Stimulated activated CD4-positive, alpha-beta T cell treated with anti-CD3 and anti-CD28 coated beads, TNF-alpha, amount 100 ng/mL, for 48 hours (primary cell): ENCODE data around the gene FAM78B.

Experiments
- DNase-seq, 3 donors: peaks; one replicate each; pipeline ENCODE4 v3.0.0-alpha.2; 2020; ENCODE audit warnings: low read depth in 3 of 3

Gene FAM78B

DNA sequence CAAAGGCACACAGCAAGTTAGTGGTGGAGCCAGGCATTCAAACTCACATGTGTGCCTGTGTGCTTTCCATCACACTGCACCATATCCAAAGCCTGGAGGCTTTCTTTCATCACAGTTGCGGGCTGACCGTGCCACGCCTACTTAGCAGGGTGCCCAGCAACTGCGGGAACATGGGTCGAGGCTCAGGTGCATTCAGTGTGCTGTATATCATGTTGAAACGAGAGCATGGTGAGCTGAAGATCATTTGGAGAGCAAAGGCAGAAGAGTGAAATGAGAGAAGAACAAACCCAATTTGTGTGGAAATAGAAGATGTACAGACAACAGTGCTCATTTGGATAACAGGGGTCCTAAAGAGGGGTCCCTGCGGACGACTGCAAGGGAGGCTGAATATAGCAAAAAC is 46.5 kb downstream of the FAM78B start:
- DNase-seq, result no peak

DNA sequence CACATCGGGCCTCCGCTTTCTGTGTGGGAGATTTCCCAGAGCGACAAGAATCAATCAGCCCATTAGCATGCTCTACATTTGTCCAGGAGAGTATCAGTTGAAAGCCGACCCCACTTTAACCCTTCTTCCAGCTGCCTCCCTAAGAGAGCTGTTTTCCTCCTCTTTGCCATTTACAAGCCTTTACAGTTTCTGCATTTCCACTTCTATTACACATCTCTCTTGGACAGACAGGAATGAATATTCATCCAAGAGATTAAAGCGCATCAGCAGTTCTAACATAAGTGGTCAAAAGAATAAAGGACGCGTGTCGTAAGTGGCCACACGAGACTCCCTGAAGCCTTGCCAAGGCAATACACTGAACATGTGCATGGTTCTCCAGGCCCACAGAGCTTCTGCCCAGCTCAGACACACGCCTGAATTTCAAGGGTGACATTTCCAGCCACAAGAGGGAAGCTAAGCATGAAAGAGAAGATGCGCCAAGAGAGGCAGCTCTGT is 47.3 kb downstream of the FAM78B start:
- DNase-seq, result no peak

- DNase-seq, result no peak
Measured at GRCh38 chr1:166117776-166118175, 49.0 kb downstream of the FAM78B start.

DNA sequence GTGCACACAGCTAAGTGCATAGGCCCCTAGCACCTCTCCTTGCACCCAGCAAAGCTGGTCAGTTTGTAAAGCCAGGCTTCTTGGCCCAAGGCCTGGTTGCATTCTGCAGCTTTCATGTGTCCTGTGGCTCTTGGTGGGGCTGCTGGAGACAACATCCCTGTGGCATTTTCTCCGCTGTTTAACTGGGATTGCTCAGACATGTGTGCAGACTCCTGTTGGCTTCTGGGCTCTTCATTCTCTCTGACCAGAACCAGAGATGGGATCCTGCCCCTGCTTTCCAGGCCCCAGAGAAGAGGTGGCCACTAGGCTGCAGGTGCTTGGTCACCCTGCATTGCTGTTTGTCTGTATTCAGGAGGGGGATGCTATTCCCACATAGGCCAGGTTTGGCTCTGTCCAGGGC is 50.8 kb downstream of the FAM78B start:
- no peak for DNase-seq

- no peak for DNase-seq
Measured at GRCh38 chr1:166114419-166114818, 52.4 kb downstream of the FAM78B start.

- no peak for DNase-seq
Measured at GRCh38 chr1:166113630-166114029, 53.2 kb downstream of the FAM78B start.

DNA sequence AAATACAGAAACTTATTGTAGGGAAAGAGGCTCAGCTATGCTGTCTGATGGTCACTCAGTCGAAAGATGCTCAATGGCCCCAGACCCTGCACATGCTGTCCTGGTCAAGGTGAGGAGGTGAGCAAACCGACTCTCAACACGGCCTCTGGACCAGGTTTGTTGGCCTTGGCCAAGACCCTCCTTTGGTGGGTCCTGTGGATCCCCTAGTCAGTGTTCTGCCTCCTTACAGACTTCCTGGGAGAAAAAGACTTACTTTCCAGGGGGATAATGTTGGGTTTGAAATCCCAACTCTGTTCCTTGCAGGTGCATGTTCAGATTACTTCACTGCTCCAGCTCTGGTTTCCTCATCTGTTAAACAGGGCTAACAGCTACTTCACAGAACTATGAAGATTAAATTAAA is 53.8 kb downstream of the FAM78B start:
- DNase-seq, result no peak

GRCh38 chr1:166112425-166112824 is 54.4 kb downstream of the FAM78B start:
- no peak for DNase-seq

DNA sequence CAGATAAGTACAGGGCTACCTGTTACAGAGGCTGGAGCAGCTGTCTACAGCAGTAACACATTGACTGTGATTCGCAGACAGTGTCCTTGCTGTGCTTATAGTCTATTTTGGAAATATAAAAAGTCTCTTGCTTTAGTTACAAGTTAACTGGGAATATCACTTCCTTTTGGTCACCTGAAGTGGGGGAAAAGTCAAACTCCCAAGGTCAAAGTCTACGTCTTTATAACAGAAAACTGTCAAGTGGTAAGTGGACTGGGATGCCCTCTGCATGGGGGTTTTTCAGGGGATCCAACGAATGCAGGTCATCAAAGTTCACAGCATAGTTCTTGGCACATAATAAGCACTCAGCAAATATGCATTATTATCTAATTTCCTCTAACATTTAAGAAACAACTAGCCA is 55.4 kb downstream of the FAM78B start:
- DNase-seq, result no peak

- DNase-seq, result no peak
Measured at GRCh38 chr1:166090244-166090643, 76.6 kb downstream of the FAM78B start.

- no peak for DNase-seq
Measured at GRCh38 chr1:166089804-166090203, 77.0 kb downstream of the FAM78B start.

DNA sequence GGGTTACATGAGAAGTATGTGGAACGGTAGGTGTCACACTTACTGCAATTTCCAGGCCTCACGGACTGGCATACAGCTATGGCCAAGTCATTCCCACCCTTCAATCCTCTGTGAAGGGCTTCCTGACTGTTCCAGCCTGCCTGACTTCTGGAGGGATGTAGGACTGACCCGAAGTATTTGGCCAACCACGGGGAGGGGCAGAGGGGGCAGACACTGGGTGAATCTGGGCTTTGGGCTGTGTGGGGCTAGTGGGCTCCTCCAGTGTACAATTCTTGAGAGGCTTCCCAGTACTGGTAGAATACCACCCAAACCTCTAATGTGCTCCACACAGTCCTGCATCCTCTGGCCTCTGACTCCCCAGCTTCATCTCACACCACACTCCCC is 78.2 kb downstream of the FAM78B start:
- DNase-seq, result no peak

- DNase-seq, result no peak
Measured at GRCh38 chr1:166087734-166088571, 78.8 kb downstream of the FAM78B start.

GRCh38 chr1:166086113-166086883 is 80.5 kb downstream of the FAM78B start:
- DNase-seq, result no peak

GRCh38 chr1:166084613-166085012 is 82.2 kb downstream of the FAM78B start:
- DNase-seq, result no peak

DNA sequence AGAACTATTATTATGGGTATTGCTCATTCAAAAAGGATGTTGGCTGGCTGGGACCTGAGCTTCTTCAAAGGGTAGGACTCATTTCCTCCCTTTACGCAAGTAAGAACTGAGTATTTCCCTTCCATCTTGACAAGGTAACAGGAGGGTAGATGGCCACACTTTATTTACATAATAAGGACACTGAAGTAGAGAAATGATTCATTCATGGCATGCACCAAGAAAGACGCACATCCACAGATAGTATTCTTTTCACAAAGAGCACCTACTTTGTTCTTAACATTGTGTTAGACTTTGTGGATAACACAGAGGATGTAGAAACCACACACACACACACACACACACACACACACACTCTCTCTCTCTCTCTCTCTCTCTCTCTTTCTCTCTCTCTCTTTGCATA is 82.9 kb downstream of the FAM78B start:
- no peak for DNase-seq

- DNase-seq, result no peak
Measured at GRCh38 chr1:166082601-166083000, 84.2 kb downstream of the FAM78B start.

- DNase-seq, result no peak
Measured at GRCh38 chr1:166080967-166081870, 85.6 kb downstream of the FAM78B start.

GRCh38 chr1:166080277-166080966 is 86.4 kb downstream of the FAM78B start:
- no peak for DNase-seq

DNA sequence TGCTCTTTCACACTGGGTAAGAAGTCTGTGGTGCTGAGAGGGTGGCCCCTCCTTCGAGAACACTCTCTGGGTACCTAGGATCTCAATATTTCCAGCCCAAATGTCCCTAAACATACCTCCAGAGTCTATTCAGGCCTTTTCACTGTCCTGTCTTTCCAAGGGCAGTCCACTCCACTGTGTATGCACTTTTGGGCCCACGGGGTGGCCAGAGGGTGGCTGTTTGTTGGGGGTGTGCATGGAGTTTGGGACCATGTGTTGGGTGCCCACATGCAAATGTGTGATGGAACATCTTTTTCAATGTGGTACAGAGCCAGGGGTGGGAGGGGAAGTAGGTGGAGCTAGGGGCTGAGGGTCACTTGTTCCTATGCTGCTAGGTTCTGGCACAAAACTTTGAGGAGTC is 87.5 kb downstream of the FAM78B start:
- DNase-seq, result no peak

DNA sequence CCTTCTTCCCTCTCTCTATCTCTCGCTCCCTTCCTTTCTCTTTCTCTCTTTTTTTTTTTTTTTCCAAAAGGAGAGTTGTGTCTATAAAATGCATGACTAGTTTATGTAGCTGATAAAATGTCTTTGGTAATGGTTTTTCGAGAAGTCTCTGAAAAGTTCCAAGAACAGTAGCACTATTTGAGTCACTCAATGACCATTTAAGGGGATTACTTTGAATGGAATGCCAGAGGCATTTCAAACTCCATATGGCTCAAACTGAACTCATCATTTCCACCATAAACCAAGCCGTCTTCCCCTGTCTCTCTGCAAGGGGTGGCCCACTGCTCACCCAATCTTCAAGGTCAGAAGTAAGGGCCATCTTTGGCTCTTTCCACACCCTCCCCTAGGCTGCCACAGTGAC is 93.3 kb downstream of the FAM78B start:
- DNase-seq, result no peak
